HG03108 (cell line): ENCODE data around the gene VSIG2.
"Not testable (repeated sequence)": the region's sequence is repeated elsewhere in the genome, so short reads cannot be mapped to it uniquely, and the experiment has no call there.

Experiments used
- ATAC-seq: cut with Tn5 transposase; IDR thresholded peaks from one replicate; pipeline ENCODE4 v1.9.1; 2021; ENCODE audit warnings: moderate library complexity; ENCODE audit not compliant: unreplicated experiment

The VSIG2 gene, protein sequence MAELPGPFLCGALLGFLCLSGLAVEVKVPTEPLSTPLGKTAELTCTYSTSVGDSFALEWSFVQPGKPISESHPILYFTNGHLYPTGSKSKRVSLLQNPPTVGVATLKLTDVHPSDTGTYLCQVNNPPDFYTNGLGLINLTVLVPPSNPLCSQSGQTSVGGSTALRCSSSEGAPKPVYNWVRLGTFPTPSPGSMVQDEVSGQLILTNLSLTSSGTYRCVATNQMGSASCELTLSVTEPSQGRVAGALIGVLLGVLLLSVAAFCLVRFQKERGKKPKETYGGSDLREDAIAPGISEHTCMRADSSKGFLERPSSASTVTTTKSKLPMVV

DNA sequence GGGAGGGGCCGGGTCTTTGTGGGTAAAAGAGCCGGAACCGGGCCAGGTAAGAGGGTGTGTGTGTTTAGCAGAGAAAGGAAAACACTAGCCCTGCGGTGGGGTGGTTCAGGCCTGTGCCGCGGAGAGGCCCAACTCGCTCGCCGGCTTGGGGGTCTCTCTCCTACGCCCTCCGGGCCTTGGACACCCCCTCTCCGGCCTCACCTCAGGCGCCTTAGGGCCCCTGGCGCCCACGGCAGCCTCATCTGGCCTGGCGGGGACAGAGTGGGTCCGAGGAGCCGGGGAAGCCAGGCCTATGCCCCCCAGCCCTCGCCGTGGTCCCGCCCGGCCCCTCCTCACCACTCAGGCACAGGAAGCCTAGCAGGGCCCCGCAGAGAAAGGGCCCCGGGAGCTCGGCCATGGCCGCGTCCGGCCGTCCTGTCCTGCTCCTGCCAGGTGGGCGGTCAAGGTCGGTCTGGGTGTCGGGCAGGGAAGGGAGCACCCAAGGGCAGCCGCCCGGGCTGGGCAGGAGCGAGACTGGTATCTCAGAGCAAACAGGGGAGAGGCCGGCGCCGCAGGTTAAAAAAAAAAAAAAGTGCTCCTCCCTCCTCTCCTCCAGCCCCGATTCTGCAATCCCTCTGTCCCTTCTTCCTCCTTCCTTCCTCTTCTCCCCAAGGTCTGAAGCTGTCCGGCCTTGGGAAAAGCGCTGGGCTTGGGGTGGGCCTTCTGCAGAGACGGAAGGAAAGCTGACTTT lies at the start of gene VSIG2:
VSIG2 (minus strand) TSS at position 515 of the 730 bp plus-strand sequence; CDS start at position 397, 118 bp downstream.
- no peak for ATAC-seq

DNA sequence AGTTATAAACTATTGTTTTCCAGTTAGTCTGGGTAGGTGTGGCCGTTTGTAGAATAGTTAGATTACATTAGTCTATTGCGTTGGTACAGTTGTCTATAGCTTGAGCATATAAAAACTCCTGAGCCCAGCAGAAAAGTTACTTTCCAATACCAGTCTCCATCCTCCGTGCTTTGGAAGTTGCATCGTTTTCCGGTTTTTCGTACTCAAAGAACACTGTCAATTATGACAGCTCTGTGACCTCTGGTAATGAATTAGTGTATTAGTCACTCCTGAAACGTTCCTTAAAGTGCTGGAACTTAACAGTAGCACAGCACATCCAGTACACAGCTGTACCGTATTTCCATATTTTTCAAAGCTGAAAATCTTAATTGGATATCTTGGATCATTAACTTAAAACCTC lies 49.0 kb upstream of the VSIG2 start:
- ATAC-seq, result no peak

DNA sequence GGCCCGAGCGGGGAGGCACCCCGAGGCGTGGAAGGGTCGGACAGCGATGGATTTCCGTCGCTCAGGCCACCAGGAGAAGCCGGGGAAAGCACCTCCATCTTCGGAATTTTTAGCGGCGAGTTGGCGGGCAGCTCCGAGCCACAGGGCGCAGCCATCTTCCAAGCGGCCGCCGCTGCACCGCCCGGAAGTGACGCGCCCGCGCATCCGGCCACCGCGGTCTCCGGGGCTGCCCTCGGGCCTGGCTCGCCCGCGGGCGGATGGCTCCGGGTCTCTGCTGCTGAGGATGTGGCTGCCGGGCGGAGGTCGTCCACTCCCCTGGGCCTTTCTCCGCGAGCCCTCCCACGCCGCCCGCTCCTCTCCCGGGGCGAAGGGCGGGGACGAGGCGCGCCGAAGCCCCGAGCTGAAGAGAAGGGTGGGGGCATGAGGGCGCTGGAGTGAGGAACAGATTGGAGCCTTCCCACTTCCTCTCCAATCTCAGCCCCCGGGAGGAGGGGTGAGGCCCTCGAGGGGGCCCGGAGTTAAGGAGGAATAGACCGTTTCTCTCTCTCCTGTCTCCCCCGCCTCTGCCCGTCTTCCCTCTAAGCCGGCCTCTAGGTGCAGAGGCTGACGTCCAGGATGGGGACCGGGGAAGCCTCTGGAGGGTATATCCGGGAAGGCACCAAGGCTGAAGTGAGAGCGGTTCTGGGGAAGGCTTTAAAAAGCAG lies 48.3 kb upstream of the VSIG2 start, which contains the start of gene MSANTD2:
MSANTD2 (minus strand) TSS at position 181 of the 704 bp plus-strand sequence; CDS start at position 155, 26 bp downstream.
- peak; percentile 85 for ATAC-seq

DNA sequence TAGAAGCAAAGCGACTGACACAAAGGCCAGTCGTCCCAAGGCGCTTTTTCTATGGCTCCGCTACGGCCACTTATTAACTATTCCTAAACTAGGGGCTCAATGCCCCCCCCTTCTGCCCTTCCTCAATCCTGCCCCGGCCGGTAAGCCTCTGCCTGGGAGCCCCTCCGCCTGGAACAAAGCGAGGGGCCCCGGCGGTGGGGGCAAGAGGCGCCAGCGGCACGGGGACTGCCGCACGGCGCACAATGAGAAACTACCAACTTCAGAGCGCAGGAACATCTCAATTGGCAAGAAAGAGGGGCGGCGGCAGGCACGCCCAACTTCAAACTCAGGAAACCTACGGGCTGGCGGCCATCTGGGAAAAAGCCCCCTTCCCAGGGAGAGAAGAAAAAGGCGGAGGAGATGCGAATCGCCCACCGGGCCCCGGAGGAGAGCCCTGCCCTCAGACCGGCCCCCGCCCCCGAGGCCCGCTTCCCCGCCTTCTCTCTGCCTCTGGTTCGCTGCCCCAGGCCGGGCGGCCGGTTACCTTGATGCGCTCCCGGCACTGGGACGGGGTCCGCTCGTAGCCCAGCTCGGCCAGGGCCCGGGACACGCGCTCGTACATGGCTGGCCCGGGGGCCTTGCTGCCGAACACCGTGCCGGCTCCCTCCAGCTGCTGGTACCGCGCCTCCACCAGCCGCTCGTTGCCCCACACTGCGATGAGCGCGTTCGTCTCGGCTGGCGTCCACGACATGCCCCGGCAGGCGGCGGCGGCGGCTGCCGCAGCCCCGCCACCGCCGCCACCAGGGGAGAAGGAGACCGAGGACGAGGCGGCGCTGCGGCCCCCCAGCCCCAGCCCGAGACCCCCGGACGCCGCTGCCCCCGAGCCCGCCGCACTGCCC lies 47.5 kb upstream of the VSIG2 start:
- ATAC-seq, result peak; percentile 29

DNA sequence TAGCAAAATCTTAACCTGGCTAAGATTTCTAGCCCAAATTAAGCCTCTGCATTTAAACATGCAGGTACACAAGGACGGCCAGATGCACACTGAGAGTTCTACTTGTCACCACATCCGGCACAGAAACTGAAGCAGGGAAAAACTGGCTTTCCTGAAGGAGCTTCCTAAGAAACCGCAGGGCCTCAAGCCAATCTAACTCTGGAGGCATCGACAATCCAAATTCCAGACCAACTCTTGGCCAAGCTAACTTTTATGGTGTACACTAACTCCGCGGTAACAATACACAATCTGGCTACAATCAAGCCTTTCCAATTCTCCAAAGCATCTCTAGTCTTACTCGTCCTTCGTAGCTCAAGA lies 46.9 kb upstream of the VSIG2 start:
- ATAC-seq, result peak; percentile 12

DNA sequence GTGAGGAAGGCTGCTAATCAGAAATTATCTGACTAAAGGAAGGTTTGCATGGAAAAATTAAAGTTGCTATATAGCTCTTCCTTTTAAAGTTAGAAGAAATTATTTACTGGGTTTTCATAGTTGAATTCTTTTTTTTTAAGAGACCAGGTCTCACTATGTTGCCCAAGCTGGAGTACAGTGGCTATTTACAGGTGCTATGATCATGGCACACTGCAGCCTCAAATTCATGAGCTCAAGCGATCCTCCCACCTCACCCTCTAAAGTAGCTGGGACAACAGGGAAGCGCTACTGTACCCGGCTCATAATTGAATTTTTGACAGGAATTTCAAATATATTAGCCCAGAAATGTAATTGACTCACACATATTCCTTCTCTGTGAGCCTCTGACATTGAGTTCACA lies 44.3 kb upstream of the VSIG2 start:
- no peak for ATAC-seq

DNA sequence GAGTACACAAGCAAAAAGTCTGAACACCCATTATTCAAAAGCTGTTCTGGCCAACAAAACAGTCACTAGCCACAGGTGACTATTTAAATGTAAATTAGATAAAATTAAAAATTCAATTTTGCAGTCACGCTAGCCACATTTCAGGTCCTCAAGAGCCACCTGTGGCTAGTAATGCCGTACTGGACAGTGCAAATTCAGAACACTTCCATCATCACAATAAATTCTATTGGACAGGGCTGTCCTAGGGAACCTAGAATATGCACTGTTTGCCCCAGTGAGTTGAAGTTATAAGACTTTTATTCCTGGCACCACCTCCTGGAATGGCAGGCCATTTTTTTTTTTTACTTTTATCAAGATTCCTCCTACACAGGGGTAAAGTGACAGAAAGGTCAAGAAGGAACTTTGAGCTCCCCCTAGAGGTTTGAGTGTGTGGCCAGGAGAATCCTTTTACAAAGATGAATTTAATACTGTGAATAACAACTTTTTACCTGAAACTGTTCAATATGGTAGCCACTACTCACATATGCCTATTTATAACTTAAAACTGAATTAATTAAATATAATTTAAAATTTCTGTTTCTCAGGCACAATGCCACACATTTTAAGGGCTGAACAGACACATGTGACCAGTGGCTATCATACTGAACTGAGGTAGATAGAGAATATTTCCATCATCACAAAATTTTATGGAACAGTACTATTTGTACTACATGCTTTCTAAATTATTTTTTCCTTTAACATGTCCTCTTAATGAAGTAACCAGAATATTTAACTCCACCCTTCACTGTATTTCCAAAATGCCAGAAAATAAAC lies 41.6 kb upstream of the VSIG2 start:
- ATAC-seq, result no peak

DNA sequence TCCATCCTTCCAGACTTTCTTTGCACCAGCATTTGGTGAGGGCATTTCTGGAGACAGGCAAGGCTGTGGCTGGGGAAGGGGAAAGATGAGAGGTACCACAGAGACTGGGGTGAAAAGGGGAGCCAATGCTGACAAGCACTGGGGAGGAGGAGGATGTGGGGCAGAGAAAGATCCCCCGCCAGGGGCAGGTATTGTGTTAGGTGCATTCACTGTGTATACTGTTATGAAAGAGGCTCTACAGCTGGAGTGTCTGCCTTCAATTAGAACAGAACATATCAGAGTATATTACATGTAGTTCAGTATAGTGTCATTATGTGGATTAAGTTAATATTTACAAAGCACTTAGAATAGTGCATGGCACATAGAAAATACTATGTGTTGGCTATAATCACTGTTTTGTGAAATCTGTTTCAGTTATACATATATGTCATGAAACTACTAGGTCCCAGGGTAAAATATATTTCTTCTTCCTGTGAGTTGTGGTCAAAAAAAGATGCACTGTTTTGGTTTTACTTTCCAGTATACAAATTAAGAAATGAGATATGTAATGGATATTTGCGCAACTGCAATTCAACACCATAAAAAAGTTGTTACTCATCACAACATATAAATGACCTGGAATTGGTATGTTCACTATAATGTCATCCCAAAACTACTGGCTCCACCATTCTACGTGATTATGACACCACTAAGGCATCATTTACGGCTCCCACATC lies 39.7 kb upstream of the VSIG2 start:
- ATAC-seq, result peak; percentile 75

DNA sequence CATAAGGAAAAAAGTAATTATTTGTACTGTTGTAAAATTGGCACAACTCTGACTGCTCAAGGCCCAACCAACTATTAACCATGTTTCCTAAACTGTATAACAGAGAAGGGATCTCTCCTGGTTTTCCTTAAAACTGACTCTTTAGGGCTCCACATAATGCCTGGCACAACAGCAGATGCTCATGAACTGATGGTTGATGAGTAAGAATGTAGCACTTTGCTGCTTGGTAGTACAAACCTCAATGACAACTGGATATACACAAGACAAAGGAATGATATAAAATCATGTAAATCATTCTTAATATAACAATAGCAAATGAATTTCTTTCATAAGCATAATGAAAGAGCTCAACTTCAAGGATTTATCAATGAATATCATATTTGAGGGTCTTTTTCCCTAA lies 36.5 kb upstream of the VSIG2 start:
- ATAC-seq, result no peak

DNA sequence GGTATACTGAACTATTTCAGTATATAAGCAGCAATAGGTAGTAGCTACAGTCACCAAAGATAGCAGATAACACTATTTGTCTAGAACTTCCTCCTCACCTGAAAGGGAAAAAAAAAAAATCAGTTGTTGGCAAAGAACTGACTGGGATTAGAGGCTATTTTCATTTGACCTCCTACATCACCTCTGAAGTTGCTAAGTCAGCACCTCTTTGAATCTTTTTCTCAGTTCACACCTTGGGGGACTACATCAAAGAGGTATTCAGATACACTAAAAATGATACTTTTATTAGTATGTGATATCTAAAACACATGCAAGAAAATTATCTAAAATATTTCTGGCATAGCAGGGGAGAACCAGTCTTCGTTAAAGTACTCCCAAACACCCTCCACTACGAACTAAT lies 32.0 kb upstream of the VSIG2 start:
- no peak for ATAC-seq

DNA sequence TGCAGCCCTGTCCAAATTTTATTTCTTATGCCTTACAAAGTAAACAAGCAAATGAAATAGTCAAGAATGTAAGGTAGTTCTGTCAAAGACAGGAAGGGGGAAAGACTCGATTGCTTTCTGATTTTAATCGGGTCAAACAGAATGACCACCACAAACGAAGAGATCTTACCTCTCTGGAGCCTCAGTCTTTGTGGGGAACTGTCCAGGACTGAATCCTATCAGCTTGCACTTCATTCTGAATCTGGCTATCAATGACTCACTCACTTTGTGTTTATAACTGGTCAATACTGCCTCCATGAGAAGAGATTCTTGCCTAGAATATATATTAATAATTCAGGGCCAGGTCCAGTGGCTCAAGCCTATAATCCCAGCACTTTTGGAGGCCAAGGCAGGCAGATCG lies 30.9 kb upstream of the VSIG2 start:
- ATAC-seq, result no peak

DNA sequence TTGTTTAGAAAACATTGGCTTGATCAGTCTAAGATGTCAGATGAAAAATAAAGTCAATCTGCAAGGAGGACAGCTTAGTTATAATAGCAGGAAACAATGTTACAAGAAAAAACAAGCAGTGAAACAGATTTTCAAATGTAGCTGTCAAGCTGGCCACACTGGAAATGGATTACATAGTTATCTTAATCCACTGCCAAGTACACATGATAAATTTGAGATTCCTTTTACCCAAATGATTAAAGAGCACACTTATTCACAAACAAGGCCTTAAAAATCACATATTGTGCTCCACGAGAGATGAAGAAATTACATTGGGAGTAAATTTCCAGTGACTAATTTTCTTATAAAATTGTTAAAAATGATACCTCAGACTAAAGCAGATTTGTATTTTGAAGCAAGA lies 27.5 kb upstream of the VSIG2 start:
- ATAC-seq, result no peak

DNA sequence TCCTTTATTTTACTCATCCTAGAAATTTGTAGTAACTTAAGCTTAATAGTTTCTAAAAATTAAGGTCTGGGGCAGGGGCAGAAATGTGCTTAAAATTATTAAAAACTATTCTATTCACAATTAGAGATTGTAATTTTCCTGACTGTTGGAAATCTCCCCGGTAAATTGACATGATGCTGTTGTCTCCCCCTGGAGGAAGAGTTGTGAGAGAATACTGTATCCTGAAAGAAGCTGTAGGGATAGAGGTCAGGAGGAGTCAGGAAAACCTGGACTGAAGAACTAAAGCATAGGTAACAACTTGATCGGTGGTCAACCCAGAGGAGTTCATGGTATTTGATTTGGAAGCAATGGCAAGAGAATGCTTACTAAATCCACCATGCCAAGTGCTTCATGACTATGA lies 26.2 kb upstream of the VSIG2 start:
- ATAC-seq, result no peak

DNA sequence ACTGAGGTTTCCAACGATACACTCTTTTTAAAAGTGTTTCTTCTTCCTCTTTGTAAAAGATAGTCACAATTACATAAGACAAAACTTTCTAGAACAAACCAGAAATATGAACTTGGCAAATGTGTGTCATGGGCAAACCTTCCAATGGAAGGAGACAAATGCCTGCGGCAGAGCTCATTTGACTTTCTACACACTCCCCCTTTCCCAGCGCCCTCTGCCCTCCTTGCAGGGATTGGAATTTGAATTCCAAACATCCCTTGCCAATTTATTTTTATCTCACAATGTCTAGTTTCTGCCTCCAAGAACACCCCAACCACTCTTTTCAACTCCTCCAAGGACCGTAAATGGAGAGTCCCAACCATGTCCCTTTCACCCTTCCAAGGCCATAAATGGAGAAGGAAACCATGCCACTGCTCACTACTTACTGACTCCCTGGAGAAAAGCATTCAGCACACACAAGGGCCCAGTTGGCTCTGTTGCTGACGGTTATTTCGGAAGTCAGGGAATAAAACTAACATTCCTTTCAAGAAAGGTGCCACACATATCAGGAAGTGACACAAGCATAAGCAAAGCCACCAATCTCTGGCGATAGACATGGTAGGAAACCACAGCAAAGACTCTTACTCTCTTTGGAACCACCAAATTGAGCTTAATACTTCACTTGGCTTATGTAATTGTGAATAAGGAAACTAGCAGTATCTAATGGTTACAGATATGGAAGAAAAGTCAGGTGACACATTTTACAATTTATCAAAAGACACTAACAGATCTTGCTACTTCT lies 25.0 kb upstream of the VSIG2 start:
- no peak for ATAC-seq

DNA sequence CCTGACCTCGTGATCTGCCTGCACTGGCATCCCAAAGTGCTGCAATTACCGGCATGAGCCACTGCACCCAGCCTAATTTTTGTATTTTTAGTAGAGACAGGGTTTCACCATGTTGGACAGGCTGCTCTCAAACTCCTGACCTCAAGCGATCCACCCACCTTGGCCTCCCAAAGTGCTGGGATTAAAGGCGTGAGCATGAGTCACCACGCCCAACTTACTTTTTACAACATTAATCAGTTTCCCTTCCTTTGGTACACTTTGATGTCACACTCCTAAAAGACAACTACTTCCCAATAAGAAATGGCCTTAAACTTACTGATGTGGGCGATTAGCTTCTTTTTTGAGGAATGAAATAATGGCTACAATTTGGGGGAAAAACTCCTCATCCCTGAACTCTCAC lies 18.9 kb upstream of the VSIG2 start:
- ATAC-seq, result not testable (repeated sequence)

DNA sequence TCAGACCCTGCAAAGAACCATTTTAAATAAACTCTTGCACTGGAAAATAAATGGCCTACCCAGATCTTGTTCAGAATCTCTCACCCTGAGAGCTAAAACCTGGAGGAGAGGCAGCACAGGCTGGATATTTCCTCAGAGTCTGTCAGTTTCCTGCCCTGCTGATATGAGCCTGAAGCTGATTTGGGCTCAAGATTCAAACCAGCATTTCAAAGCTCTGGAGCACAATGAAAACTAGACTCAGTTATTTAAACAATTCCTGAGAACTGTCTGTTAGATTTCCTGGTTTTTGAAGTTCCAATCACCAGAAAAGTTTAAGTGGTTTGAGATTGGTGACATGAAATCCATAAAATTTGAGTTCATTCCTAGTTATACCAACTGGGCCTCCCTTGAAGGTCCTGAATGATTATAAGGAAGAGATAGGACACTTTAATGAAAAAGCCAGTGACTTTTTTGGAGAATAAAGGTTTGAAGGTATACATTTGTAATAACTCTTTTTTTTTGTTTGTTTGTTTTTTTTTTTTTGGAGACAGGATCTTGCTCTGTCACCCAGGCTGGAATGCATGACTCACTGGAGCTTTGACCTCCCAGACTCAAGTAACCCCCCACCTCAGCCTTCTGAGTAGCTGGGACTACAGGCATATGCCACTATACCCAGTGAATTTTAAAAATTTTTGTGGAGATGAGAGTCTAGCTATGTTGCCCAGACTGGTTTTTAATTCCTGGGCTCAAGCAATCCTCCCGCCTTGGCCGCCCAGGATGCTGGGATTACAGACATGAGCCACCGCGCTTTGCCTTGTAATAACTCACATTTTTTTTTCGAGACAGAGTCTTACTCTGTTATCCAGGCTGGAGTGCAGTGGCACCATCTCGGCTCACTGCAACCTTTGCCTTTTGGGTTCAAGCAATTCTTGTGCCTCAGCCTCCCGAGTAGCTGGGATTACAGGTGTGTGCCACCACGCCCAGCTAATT lies 18.0 kb upstream of the VSIG2 start:
- no peak for ATAC-seq

DNA sequence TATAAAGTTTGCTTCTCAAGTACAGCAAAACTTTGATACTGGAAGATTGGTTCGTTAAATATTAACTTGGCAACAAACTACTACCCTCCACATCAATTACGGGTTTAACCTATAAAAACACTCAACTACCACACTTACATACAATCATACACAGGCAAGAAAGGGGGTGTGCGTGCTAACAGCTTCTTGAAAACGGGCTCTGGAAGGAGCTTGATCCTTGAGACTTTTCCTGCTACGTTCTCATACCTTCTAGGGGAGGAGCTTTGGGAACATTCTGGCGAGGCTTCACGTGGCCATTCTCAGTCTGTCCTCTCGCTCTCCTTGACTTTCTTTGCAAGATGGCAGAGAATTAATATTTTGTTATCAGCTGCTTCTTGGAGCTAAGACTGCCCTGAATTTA lies 16.9 kb upstream of the VSIG2 start:
- no peak for ATAC-seq
